Liver (tissue), 9 donors: ENCODE data around the gene MEIS1. TPM values are rescaled to one million over a fixed set of nuclear protein-coding genes. Genes with fewer than 3 reads are reported as not detected.

Experiments used
- DNase-seq: peaks from one replicate; pipeline ENCODE4 v3.0.0-alpha.2; 2017; ENCODE audit warnings: low spot score
- H3K27ac ChIP-seq, 2 donors: one replicate each; pipeline ENCODE4 v1.7.0; 2013; ENCODE audit warnings: inconsistent platforms in 2 of 2, low read length in 2 of 2, control low read depth in 1 of 2, low read depth in 1 of 2, mild to moderate bottlenecking in 1 of 2
- H3K27me3 ChIP-seq, 4 donors: one replicate each; pipeline versions ENCODE4 v1.6.1 to v1.7.0; 2013; ENCODE audit warnings: low read length in 3 of 4, inconsistent platforms in 1 of 4, mild to moderate bottlenecking in 1 of 4, moderate library complexity in 1 of 4; ENCODE audit not compliant: control insufficient read depth in 4 of 4, insufficient read depth in 4 of 4
- H3K36me3 ChIP-seq, 4 donors: one replicate each; pipeline versions ENCODE4 v1.6.1 to v1.7.0; 2013; ENCODE audit warnings: low read length in 3 of 4, mild to moderate bottlenecking in 3 of 4, low read depth in 1 of 4, moderate library complexity in 1 of 4; ENCODE audit not compliant: control insufficient read depth in 4 of 4, insufficient read depth in 3 of 4
- H3K4me1 ChIP-seq, 4 donors: one replicate each; pipeline versions ENCODE4 v1.6.1 to v1.7.0; 2013; ENCODE audit warnings: low read length in 3 of 4, mild to moderate bottlenecking in 3 of 4, moderate library complexity in 1 of 4; ENCODE audit not compliant: control insufficient read depth in 4 of 4, insufficient read depth in 4 of 4
- H3K4me3 ChIP-seq, 3 donors: one replicate each; pipeline versions ENCODE4 v1.6.1 to v1.7.0; 2013; ENCODE audit warnings: low read length in 3 of 3, control low read depth in 1 of 3, low read depth in 1 of 3, mild to moderate bottlenecking in 1 of 3
- H3K9ac ChIP-seq, 2 donors: one replicate each; pipeline ENCODE4 v1.7.0; 2013; ENCODE audit warnings: low read length in 2 of 2, mild to moderate bottlenecking in 2 of 2, moderate library complexity in 2 of 2, control low read depth in 1 of 2, low read depth in 1 of 2
- H3K9me3 ChIP-seq, 4 donors: one replicate each; pipeline versions ENCODE4 v1.6.1 to v1.7.0; 2013; ENCODE audit warnings: low read length in 3 of 4; ENCODE audit not compliant: control insufficient read depth in 4 of 4
- CTCF ChIP-seq: fragments of 150-350 bp; IDR thresholded peaks from 2 replicates; pipeline ENCODE4 v1.5.1; 2017; ENCODE audit warnings: improper control_type of control experiment, low read depth, low read length; ENCODE audit not compliant: missing input control
- EGR1 ChIP-seq, 2 donors: IDR thresholded peaks; 2 replicates each; pipeline ENCODE4 v1.6.1; 2016 to 2018; ENCODE audit warnings: antibody characterized with exemption in 2 of 2, low read depth in 2 of 2
- FOXA1 ChIP-seq: IDR thresholded peaks from 2 replicates; pipeline ENCODE4 v1.6.1; 2016; ENCODE audit warnings: antibody characterized with exemption
- FOXA2 ChIP-seq: IDR thresholded peaks from 2 replicates; pipeline ENCODE4 v1.6.1; 2016; ENCODE audit warnings: antibody characterized with exemption
- GABPA ChIP-seq, 2 donors: IDR thresholded peaks in 1 of 2; conservative IDR thresholded peaks in 1 of 2; 2 replicates each; pipeline ENCODE4 v1.6.1; 2016; ENCODE audit warnings: antibody characterized with exemption in 2 of 2, mild to moderate bottlenecking in 1 of 2, moderate library complexity in 1 of 2
- HNF4A ChIP-seq, 2 donors: conservative IDR thresholded peaks; 2 replicates each; pipeline ENCODE4 v1.6.1; 2016; ENCODE audit warnings: antibody characterized with exemption in 2 of 2, mild to moderate bottlenecking in 2 of 2
- NR2F2 ChIP-seq: IDR thresholded peaks from 2 replicates; pipeline ENCODE4 v1.6.1; 2016; ENCODE audit warnings: antibody characterized with exemption
- RAD21 ChIP-seq, 2 donors: IDR thresholded peaks; 2 replicates each; pipeline ENCODE4 v1.6.1; 2016; ENCODE audit warnings: antibody characterized with exemption in 2 of 2, mild to moderate bottlenecking in 2 of 2
- REST ChIP-seq: IDR thresholded peaks from 2 replicates; pipeline ENCODE4 v1.6.1; 2016; ENCODE audit warnings: antibody characterized with exemption, mild to moderate bottlenecking
- TAF1 ChIP-seq: conservative IDR thresholded peaks from 2 replicates; pipeline ENCODE4 v1.6.1; 2016; ENCODE audit warnings: antibody characterized with exemption, mild to moderate bottlenecking
- WGBS: extraction: QIAGEN DNeasy Blood & Tissue Kit; methylation state at CpG from one replicate; pipeline ENCODE4 v1.1.7; 2013; 5-methylcytosine and 5-hydroxymethylcytosine counted together
- polyA plus RNA-seq, 2 donors: library from polyadenylated mRNA; stranded (reverse) in 1 of 2; unstranded in 1 of 2; fragments of 200-250 nt in 1 of 2; fragments of >200 nt in 1 of 2; fragmentation: Nextera tagmentation in 1 of 2; extraction: Ambion mirVana in 1 of 2; gene quantifications; one replicate each; pipeline versions ENCODE4 v1.2.1 to v1.2.3, GENCODE V29; 2013 to 2015
- total RNA-seq, 2 donors: library from RNA; depleted of rRNA; stranded (reverse); fragments of >200 nt; gene quantifications; one replicate each; pipeline ENCODE4 v1.2.3, GENCODE V29; 2014
- TF ChIP-seq, protein P1 (sequence below): IDR thresholded peaks from 2 replicates; pipeline ENCODE4 v1.6.1; 2016; ENCODE audit warnings: antibody characterized with exemption
- donor health status: healthy.
- donor health status: healthy.
- donor health status: healthy.
- donor health status: healthy.
- donor health status: healthy.

The MEIS1 gene
- total and polyA plus RNA-seq, 4 donors = 1.6 to 8.6 (median 5.5) TPM

DNA sequence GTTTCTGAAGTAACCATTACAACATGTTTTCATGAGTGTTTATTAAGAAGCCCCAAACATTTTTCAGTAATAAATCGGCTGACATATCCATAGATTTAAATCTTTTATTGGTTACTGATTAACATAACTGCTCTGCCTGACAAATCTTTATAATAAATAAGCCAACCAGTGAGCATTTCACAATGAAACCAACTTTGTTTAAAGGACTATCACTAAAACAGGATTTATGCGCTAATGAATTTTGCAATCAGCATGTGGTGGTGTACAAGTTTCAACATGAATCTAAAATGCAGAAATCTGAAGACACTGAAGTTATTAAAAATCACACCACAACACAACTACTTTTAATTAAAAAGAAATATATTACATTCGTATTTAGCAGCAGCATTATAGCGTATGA lies 166.7 kb downstream of the MEIS1 start:
- Histone ChIP-seq H3K9me3 (peaks cover 0 to 4% (median 0%) of the 10 kb centered on the region in 4 donors), H3K4me3 (no peak overlapping the region), H3K4me1 (no peaks in the 10 kb centered on the region), H3K27me3 (no peaks in the 10 kb centered on the region), H3K27ac (no peak overlapping the region), H3K36me3 (no peaks in the 10 kb centered on the region), H3K9ac (no peak overlapping the region)
- TF ChIP-seq RAD21 (IDR thresholded peaks at IDR 0.05) (no peak), TAF1 (no peak), NR2F2 (no peak), FOXA1 (no peak), HNF4A (conservative IDR thresholded peaks at IDR 0.05) (no peak)
- TF ChIP-seq, protein P1, sequence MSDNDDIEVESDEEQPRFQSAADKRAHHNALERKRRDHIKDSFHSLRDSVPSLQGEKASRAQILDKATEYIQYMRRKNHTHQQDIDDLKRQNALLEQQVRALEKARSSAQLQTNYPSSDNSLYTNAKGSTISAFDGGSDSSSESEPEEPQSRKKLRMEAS = no peak
- 64% methylated on average over 4 of the region's 4 CpGs for WGBS
- DNase-seq = no peak

DNA sequence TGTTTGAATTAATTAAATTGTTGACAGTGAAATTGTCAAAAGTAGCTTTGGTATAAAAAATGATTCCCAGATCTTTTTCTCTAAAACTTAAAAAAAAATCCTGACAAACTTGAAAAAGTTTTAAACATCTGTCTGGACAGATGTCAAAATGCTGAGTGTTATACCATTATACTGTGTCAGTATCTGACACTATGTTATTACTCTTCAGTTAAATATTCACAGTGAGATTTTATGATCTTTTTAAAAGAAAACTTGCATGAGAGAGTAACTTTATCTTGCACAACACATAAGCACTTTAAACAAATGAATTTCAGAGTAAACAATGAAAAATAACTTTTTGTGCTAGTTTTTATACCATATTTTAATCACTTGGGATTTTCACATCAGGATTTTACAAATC lies 167.4 kb downstream of the MEIS1 start:
- no peaks in the 10 kb centered on the region for H3K4me1 ChIP-seq
- no peak for DNase-seq
- H3K27ac ChIP-seq = no peak overlapping the region
- H3K9ac ChIP-seq = no peak overlapping the region
- no peaks in the 10 kb centered on the region for H3K36me3 ChIP-seq
- H3K9me3 ChIP-seq = peaks cover 0 to 4% (median 0%) of the 10 kb centered on the region in 4 donors
- TF ChIP-seq, protein P1 = no peak
- H3K4me3 ChIP-seq = no peak overlapping the region
- H3K27me3 ChIP-seq = peaks cover 0 to 2% (median 0%) of the 10 kb centered on the region in 4 donors

- H3K36me3 ChIP-seq = no peaks in the 10 kb centered on the region
- no peaks in the 10 kb centered on the region for H3K9me3 ChIP-seq
- H3K4me3 ChIP-seq = no peak overlapping the region
- DNase-seq = no peak
- no peak overlapping the region for H3K9ac ChIP-seq
- TF ChIP-seq GABPA (IDR thresholded peaks at IDR 0.05 in 1 of 2, conservative IDR thresholded peaks at IDR 0.05 in 1 of 2) = no peak
- no peak for TF ChIP-seq EGR1 (IDR thresholded peaks at IDR 0.05; ENCODE audit: low read depth in 2 of 2)
- no peak for TF ChIP-seq FOXA2
- TF ChIP-seq FOXA1 = no peak
- TF ChIP-seq REST = no peak
- no peak for TF ChIP-seq CTCF
- no peak for TF ChIP-seq HNF4A (conservative IDR thresholded peaks at IDR 0.05)
- peaks cover 0 to 4% (median 0%) of the 10 kb centered on the region in 4 donors for H3K27me3 ChIP-seq
- no peak overlapping the region for H3K27ac ChIP-seq
- 69% methylated on average over 2 of the region's 2 CpGs for WGBS
- no peaks in the 10 kb centered on the region for H3K4me1 ChIP-seq
Observed at GRCh38 chr2:66604326-66604725, 169.4 kb downstream of the MEIS1 start.
